ENCODE measurements around the gene AKR1C2. TPM values are rescaled to one million over a fixed set of nuclear protein-coding genes. Genes with fewer than 3 reads are reported as not detected.
"Not testable (repeated sequence)": the region's sequence is repeated elsewhere in the genome, so short reads cannot be mapped to it uniquely, and the experiment has no call there.

The AKR1C2 gene
- total RNA-seq, 3 donors from 2014 or later (not counting 1 experiment from before 2014, with no cell fraction given) = not detected

GRCh38 chr10:4970362-4970761 is 33.3 kb downstream of the AKR1C2 start:
- H3K27ac ChIP-seq (ENCODE audit: low read length); H3K27me3 Mint-ChIP-seq (ENCODE audit: low read depth in 2 of 2); ATAC-seq; H3K9me3 Mint-ChIP-seq; H3K4me1 Mint-ChIP-seq; DNase-seq; H3K36me3 ChIP-seq (ENCODE audit: control insufficient read depth, insufficient read depth, low read length); H3K36me3 Mint-ChIP-seq; H3K4me3 ChIP-seq (ENCODE audit: low read length); H3K4me1 ChIP-seq (ENCODE audit: control insufficient read depth, insufficient read depth, low read length); H3K9me3 ChIP-seq (ENCODE audit: control insufficient read depth, insufficient read depth, low read length); H3K27ac Mint-ChIP-seq; H3K27me3 ChIP-seq (ENCODE audit: control insufficient read depth, insufficient read depth, low read length); H3K4me3 Mint-ChIP-seq; intact Hi-C loops (cut with micrococcal nuclease): not testable (repeated sequence)
- no CpG with 5 or more reads among the region's 2 CpGs for WGBS (ENCODE audit: insufficient coverage)

- H3K27me3 Mint-ChIP-seq (ENCODE audit: low read depth in 2 of 2); H3K4me1 ChIP-seq (ENCODE audit: control insufficient read depth, insufficient read depth, low read length); H3K27me3 ChIP-seq (ENCODE audit: control insufficient read depth, insufficient read depth, low read length); H3K4me3 ChIP-seq (ENCODE audit: low read length); H3K9me3 ChIP-seq (ENCODE audit: control insufficient read depth, insufficient read depth, low read length); intact Hi-C loops (cut with micrococcal nuclease); H3K9me3 Mint-ChIP-seq; H3K4me3 Mint-ChIP-seq; H3K36me3 Mint-ChIP-seq; H3K36me3 ChIP-seq (ENCODE audit: control insufficient read depth, insufficient read depth, low read length); DNase-seq; H3K4me1 Mint-ChIP-seq; H3K27ac Mint-ChIP-seq; H3K27ac ChIP-seq (ENCODE audit: low read length); ATAC-seq: not testable (repeated sequence)
- WGBS (ENCODE audit: insufficient coverage) = 87% methylated on average over 3 of the region's 3 CpGs
Measured at GRCh38 chr10:4969289-4969688, 34.4 kb downstream of the AKR1C2 start.

- H3K27ac Mint-ChIP-seq; H3K27me3 Mint-ChIP-seq (ENCODE audit: low read depth in 2 of 2); intact Hi-C loops (cut with micrococcal nuclease); DNase-seq; H3K9me3 ChIP-seq (ENCODE audit: control insufficient read depth, insufficient read depth, low read length); H3K4me3 ChIP-seq (ENCODE audit: low read length); H3K27me3 ChIP-seq (ENCODE audit: control insufficient read depth, insufficient read depth, low read length); H3K9me3 Mint-ChIP-seq; H3K36me3 Mint-ChIP-seq; ATAC-seq; H3K27ac ChIP-seq (ENCODE audit: low read length); H3K4me3 Mint-ChIP-seq; H3K36me3 ChIP-seq (ENCODE audit: control insufficient read depth, insufficient read depth, low read length); H3K4me1 Mint-ChIP-seq; H3K4me1 ChIP-seq (ENCODE audit: control insufficient read depth, insufficient read depth, low read length): not testable (repeated sequence)
- WGBS (ENCODE audit: insufficient coverage) = 100% methylated on average over 3 of the region's 3 CpGs
Measured at GRCh38 chr10:4967189-4967588, 36.5 kb downstream of the AKR1C2 start.

GRCh38 chr10:4965763-4966162 is 37.9 kb downstream of the AKR1C2 start:
- H3K27me3 ChIP-seq (ENCODE audit: control insufficient read depth, insufficient read depth, low read length); H3K27ac ChIP-seq (ENCODE audit: low read length); H3K9me3 Mint-ChIP-seq; DNase-seq; H3K27me3 Mint-ChIP-seq (ENCODE audit: low read depth in 2 of 2); H3K4me1 ChIP-seq (ENCODE audit: control insufficient read depth, insufficient read depth, low read length); intact Hi-C loops (cut with micrococcal nuclease); H3K4me3 Mint-ChIP-seq; H3K4me1 Mint-ChIP-seq; H3K36me3 ChIP-seq (ENCODE audit: control insufficient read depth, insufficient read depth, low read length); H3K36me3 Mint-ChIP-seq; H3K27ac Mint-ChIP-seq; ATAC-seq; H3K4me3 ChIP-seq (ENCODE audit: low read length); H3K9me3 ChIP-seq (ENCODE audit: control insufficient read depth, insufficient read depth, low read length): not testable (repeated sequence)
- WGBS (ENCODE audit: insufficient coverage) = 100% methylated on average over 2 of the region's 4 CpGs

GRCh38 chr10:4963815-4964154 is 39.9 kb downstream of the AKR1C2 start:
- H3K36me3 Mint-ChIP-seq; H3K9me3 Mint-ChIP-seq; ATAC-seq; intact Hi-C loops (cut with micrococcal nuclease); H3K4me1 Mint-ChIP-seq; H3K27me3 Mint-ChIP-seq (ENCODE audit: low read depth in 2 of 2); H3K27ac Mint-ChIP-seq; H3K27ac ChIP-seq (ENCODE audit: low read length); H3K4me3 ChIP-seq (ENCODE audit: low read length); H3K27me3 ChIP-seq (ENCODE audit: control insufficient read depth, insufficient read depth, low read length); H3K9me3 ChIP-seq (ENCODE audit: control insufficient read depth, insufficient read depth, low read length); DNase-seq; H3K4me3 Mint-ChIP-seq; H3K36me3 ChIP-seq (ENCODE audit: control insufficient read depth, insufficient read depth, low read length); H3K4me1 ChIP-seq (ENCODE audit: control insufficient read depth, insufficient read depth, low read length): not testable (repeated sequence)
- WGBS (ENCODE audit: insufficient coverage) = no CpG with 5 or more reads among the region's 4 CpGs

GRCh38 chr10:4962876-4963814 is 40.5 kb downstream of the AKR1C2 start, which contains the start of gene AKR1C1:
Gene AKR1C1 (plus strand): TSS chr10:4963415. CDS start chr10:4963445, 30 bp downstream.
- H3K27ac Mint-ChIP-seq; H3K9me3 Mint-ChIP-seq; H3K4me3 ChIP-seq (ENCODE audit: low read length); H3K36me3 ChIP-seq (ENCODE audit: control insufficient read depth, insufficient read depth, low read length); DNase-seq; H3K27ac ChIP-seq (ENCODE audit: low read length); H3K27me3 ChIP-seq (ENCODE audit: control insufficient read depth, insufficient read depth, low read length); H3K27me3 Mint-ChIP-seq (ENCODE audit: low read depth in 2 of 2); intact Hi-C loops (cut with micrococcal nuclease); H3K36me3 Mint-ChIP-seq; H3K4me1 Mint-ChIP-seq; H3K4me3 Mint-ChIP-seq; H3K4me1 ChIP-seq (ENCODE audit: control insufficient read depth, insufficient read depth, low read length); H3K9me3 ChIP-seq (ENCODE audit: control insufficient read depth, insufficient read depth, low read length): not testable (repeated sequence)
- ATAC-seq = peak in 1 of 3 donors; percentile 52
- WGBS (ENCODE audit: insufficient coverage) = 79% methylated on average over 3 of the region's 7 CpGs

GRCh38 chr10:4962308-4962707 is 41.3 kb downstream of the AKR1C2 start:
- ATAC-seq; H3K36me3 ChIP-seq (ENCODE audit: control insufficient read depth, insufficient read depth, low read length); H3K4me1 Mint-ChIP-seq; H3K36me3 Mint-ChIP-seq; H3K4me3 ChIP-seq (ENCODE audit: low read length); H3K4me1 ChIP-seq (ENCODE audit: control insufficient read depth, insufficient read depth, low read length); DNase-seq; H3K27ac ChIP-seq (ENCODE audit: low read length); intact Hi-C loops (cut with micrococcal nuclease); H3K9me3 ChIP-seq (ENCODE audit: control insufficient read depth, insufficient read depth, low read length); H3K9me3 Mint-ChIP-seq; H3K27me3 Mint-ChIP-seq (ENCODE audit: low read depth in 2 of 2); H3K4me3 Mint-ChIP-seq; H3K27ac Mint-ChIP-seq; H3K27me3 ChIP-seq (ENCODE audit: control insufficient read depth, insufficient read depth, low read length): not testable (repeated sequence)
- WGBS (ENCODE audit: insufficient coverage) = no CpG with 5 or more reads among the region's 1 CpG

GRCh38 chr10:4961558-4961957 is 42.1 kb downstream of the AKR1C2 start:
- H3K27ac ChIP-seq (ENCODE audit: low read length); H3K4me3 Mint-ChIP-seq; intact Hi-C loops (cut with micrococcal nuclease); H3K4me3 ChIP-seq (ENCODE audit: low read length); DNase-seq; H3K36me3 Mint-ChIP-seq; H3K9me3 Mint-ChIP-seq; H3K27ac Mint-ChIP-seq; H3K9me3 ChIP-seq (ENCODE audit: control insufficient read depth, insufficient read depth, low read length); H3K4me1 Mint-ChIP-seq; ATAC-seq; H3K27me3 Mint-ChIP-seq (ENCODE audit: low read depth in 2 of 2); H3K4me1 ChIP-seq (ENCODE audit: control insufficient read depth, insufficient read depth, low read length); H3K36me3 ChIP-seq (ENCODE audit: control insufficient read depth, insufficient read depth, low read length); H3K27me3 ChIP-seq (ENCODE audit: control insufficient read depth, insufficient read depth, low read length): not testable (repeated sequence)
- 94% methylated on average over 11 of the region's 11 CpGs for WGBS (ENCODE audit: insufficient coverage)

Measured in natural killer cell (primary cell).